IMR-90 (cell line): ENCODE measurements around the gene PCDHB15. TPM values are rescaled to one million over a fixed set of nuclear protein-coding genes. Genes with fewer than 3 reads are reported as not detected.

Experiments used
- ATAC-seq: fragments of 200-7000 bp; cut with Tn5 transposase; 2 replicates; pipeline ENCODE4 v1.9.1; 2020; ENCODE audit warnings: low read depth, mild to moderate bottlenecking, moderate library complexity
- BruUV-seq: library from RNA; stranded (reverse); fragments of 400-500 nt; replicated peaks from 2 replicates; lab custom pipeline; 2021; lab: Mats Ljungman, UMichigan
- CTCF ChIA-PET: fragments of 300-600 bp; formaldehyde crosslinking; extraction: SDS; loops from one replicate; lab custom pipeline; 2021; ENCODE audit warnings: antibody characterized with exemption; lab: Yijun Ruan, JAX
- POLR2A ChIA-PET: fragments of 300-600 bp; sonication (Branson Sonifier 250); formaldehyde crosslinking; loops from one replicate; lab custom pipeline; 2022; ENCODE audit warnings: antibody characterized with exemption; ENCODE audit not compliant: unreplicated experiment; lab: Charles Lee
- DNase-seq: peaks from one replicate; pipeline ENCODE4 v3.0.0; 2013
- H2AFZ ChIP-seq: replicated peaks from 2 replicates; pipeline ENCODE3; 2013; ENCODE audit warnings: low read length, mild to moderate bottlenecking; ENCODE audit not compliant: poor library complexity
- H2AK5ac ChIP-seq: 2 replicates; pipeline ENCODE4 v1.6.1; 2013; ENCODE audit warnings: low read depth, low read length, inconsistent platforms
- H2AK9ac ChIP-seq: replicated peaks from 2 replicates; pipeline ENCODE3; 2013; ENCODE audit warnings: mild to moderate bottlenecking, low read depth, low read length, moderate library complexity; ENCODE audit not compliant: poor library complexity
- H2BK120ac ChIP-seq: 2 replicates; pipeline ENCODE4 v1.6.1; 2013; ENCODE audit warnings: low read depth, low read length, inconsistent platforms
- H2BK15ac ChIP-seq: 3 replicates; pipeline ENCODE4 v1.6.1; 2013; ENCODE audit warnings: low read depth, low read length, inconsistent platforms
- H2BK20ac ChIP-seq: 2 replicates; pipeline ENCODE4 v1.6.1; 2013; ENCODE audit warnings: low read depth, mild to moderate bottlenecking, inconsistent platforms, low read length, moderate library complexity
- H2BK5ac ChIP-seq: 2 replicates; pipeline ENCODE4 v1.6.1; 2013; ENCODE audit warnings: mild to moderate bottlenecking, low read depth, low read length, inconsistent platforms; ENCODE audit not compliant: poor library complexity, severe bottlenecking
- H3K14ac ChIP-seq: replicated peaks from 2 replicates; pipeline ENCODE4 v1.6.1; 2013; ENCODE audit warnings: low read depth, low read length, inconsistent platforms
- H3K18ac ChIP-seq: 2 replicates; pipeline ENCODE4 v1.6.1; 2013; ENCODE audit warnings: low read depth, low read length, control low read depth
- H3K23ac ChIP-seq: 2 replicates; pipeline ENCODE4 v1.6.1; 2013; ENCODE audit warnings: low read depth, low read length, inconsistent platforms
- H3K27ac ChIP-seq: 2 replicates; pipeline ENCODE4 v1.5.1; 2013; ENCODE audit warnings: mild to moderate bottlenecking, control low read depth, low read length; ENCODE audit not compliant: insufficient read depth
- H3K27me3 ChIP-seq: 2 replicates; pipeline ENCODE4 v1.6.1; 2013; ENCODE audit warnings: low read length; ENCODE audit not compliant: control insufficient read depth, insufficient read depth
- H3K36me3 ChIP-seq: 2 replicates; pipeline ENCODE4 v1.6.1; 2013; ENCODE audit warnings: low read length, mixed read lengths; ENCODE audit not compliant: control insufficient read depth, insufficient read depth
- H3K4ac ChIP-seq: 2 replicates; pipeline ENCODE4 v1.6.1; 2013; ENCODE audit warnings: low read depth, low read length, inconsistent platforms
- H3K4me1 ChIP-seq: 2 replicates; pipeline ENCODE4 v1.6.1; 2013; ENCODE audit warnings: low read length, mixed read lengths; ENCODE audit not compliant: control insufficient read depth, insufficient read depth
- H3K4me2 ChIP-seq: 2 replicates; pipeline ENCODE4 v1.6.1; 2013; ENCODE audit warnings: low read depth, mild to moderate bottlenecking, control low read depth, low read length, moderate library complexity
- H3K4me3 ChIP-seq: 2 replicates; pipeline ENCODE4 v1.5.1; 2013; ENCODE audit warnings: low read depth, mild to moderate bottlenecking, control low read depth, low read length, moderate library complexity; ENCODE audit not compliant: insufficient read depth
- H3K56ac ChIP-seq: 2 replicates; pipeline ENCODE4 v1.6.1; 2013; ENCODE audit warnings: low read length, inconsistent platforms; ENCODE audit not compliant: insufficient read depth; ENCODE audit errors: extremely low read depth
- H3K79me1 ChIP-seq, 2 experiments: 2 replicates each; pipeline ENCODE4 v1.6.1; 2013; ENCODE audit warnings: low read length in 2 of 2, inconsistent platforms in 1 of 2, low read depth in 1 of 2
- H3K9ac ChIP-seq: 2 replicates; pipeline ENCODE4 v1.6.1; 2013; ENCODE audit warnings: low read depth, low read length, control low read depth
- H3K9me1 ChIP-seq: 2 replicates; pipeline ENCODE4 v1.6.1; 2013; ENCODE audit warnings: low read length, inconsistent platforms; ENCODE audit not compliant: insufficient read depth
- H3K9me3 ChIP-seq: 2 replicates; pipeline ENCODE4 v1.6.1; 2013; ENCODE audit warnings: low read length; ENCODE audit not compliant: control insufficient read depth, insufficient read depth
- H4K20me1 ChIP-seq: 2 replicates; pipeline ENCODE4 v1.6.1; 2013; ENCODE audit warnings: low read length, inconsistent platforms; ENCODE audit not compliant: insufficient read depth
- H4K5ac ChIP-seq: 2 replicates; pipeline ENCODE4 v1.6.1; 2013; ENCODE audit warnings: mild to moderate bottlenecking, low read depth, low read length, control low read depth
- H4K8ac ChIP-seq, 2 experiments: 2 replicates each; pipeline ENCODE4 v1.6.1; 2013; ENCODE audit warnings: low read depth in 2 of 2, low read length in 2 of 2, control low read depth in 1 of 2, inconsistent platforms in 1 of 2
- H4K91ac ChIP-seq: 2 replicates; pipeline ENCODE4 v1.6.1; 2013; ENCODE audit warnings: low read depth, low read length, inconsistent platforms; ENCODE audit not compliant: insufficient read depth
- CEBPB ChIP-seq: IDR thresholded peaks from 2 replicates; pipeline ENCODE4 v1.6.1; 2012; ENCODE audit warnings: low read depth, low read length, improper control_type of control experiment
- CTCF ChIP-seq: conservative IDR thresholded peaks from 2 replicates; pipeline ENCODE4 v1.5.1; 2012; ENCODE audit warnings: mild to moderate bottlenecking, low read depth, low read length, improper control_type of control experiment
- ELK1 ChIP-seq: fragments of 150-350 bp; IDR thresholded peaks from 2 replicates; pipeline ENCODE4 v1.6.1; 2016; ENCODE audit warnings: low read depth, mild to moderate bottlenecking, low read length, moderate library complexity, borderline replicate concordance
- FOS ChIP-seq: fragments of 150-350 bp; IDR thresholded peaks from 2 replicates; pipeline ENCODE4 v1.6.1; 2016; ENCODE audit warnings: low read depth, low read length
- MXI1 ChIP-seq: IDR thresholded peaks from 2 replicates; pipeline ENCODE4 v1.6.1; 2012; ENCODE audit warnings: low read depth, mild to moderate bottlenecking, low read length, moderate library complexity, borderline replicate concordance
- NFE2L2 ChIP-seq: fragments of 150-350 bp; IDR thresholded peaks from 2 replicates; pipeline ENCODE4 v1.6.1; 2016; ENCODE audit warnings: low read depth, mild to moderate bottlenecking, low read length
- POLR2A ChIP-seq: IDR thresholded peaks from 2 replicates; pipeline ENCODE4 v1.6.1; 2012; ENCODE audit warnings: mild to moderate bottlenecking, low read depth, low read length
- RAD21 ChIP-seq: IDR thresholded peaks from 2 replicates; pipeline ENCODE4 v1.6.1; 2012; ENCODE audit warnings: low read length, improper control_type of control experiment
- SMC3 ChIP-seq: fragments of 150-350 bp; IDR thresholded peaks from 2 replicates; pipeline ENCODE4 v1.6.1; 2016; ENCODE audit warnings: low read depth, mild to moderate bottlenecking, antibody characterized with exemption, low read length, moderate library complexity
- WGBS, 2 experiments: methylation state at CpG; one replicate each; pipeline versions ENCODE4 v1.1.5 to v1.1.7; 2013; ENCODE audit warnings: missing lambda C conversion rate in 2 of 2; ENCODE audit not compliant: insufficient read length in 1 of 2; ENCODE audit errors: extremely low coverage in 2 of 2; 5-methylcytosine and 5-hydroxymethylcytosine counted together
- dilution Hi-C: fragments of 300-500 bp; cut with HindIII; formaldehyde crosslinking; loops from one replicate; pipeline ENCODE4 v1.14.3; 2018; ENCODE audit warnings: low sequenced_read_pairs; ENCODE audit not compliant: unreplicated experiment
- in situ Hi-C: fragments of 300-500 bp; cut with MboI; formaldehyde crosslinking; loops from 3 replicates; pipeline ENCODE4 v1.14.3; 2019; ENCODE audit warnings: low sequenced_read_pairs, inconsistent platforms, mixed read lengths
- intact Hi-C: fragments of 100-400 bp; cut with micrococcal nuclease; formaldehyde crosslinking; loops from 2 replicates; pipeline ENCODE4 v1.10.0; 2022
- polyA plus RNA-seq, 3 experiments: library from polyadenylated mRNA; depleted of rRNA; stranded (reverse); fragments of >200 nt; gene quantifications; 2 replicates each; pipeline ENCODE4 v1.2.3, GENCODE V29; 2012; ENCODE audit warnings: low replicate concordance in 1 of 3
- total RNA-seq: library from RNA; depleted of rRNA; stranded (reverse); fragments of >200 nt; gene quantifications from 2 replicates; pipeline ENCODE4 v1.2.3, GENCODE V29; 2012

Gene PCDHB15
- total and polyA plus RNA-seq, 2 of the 4 experiments (the other 2 are of a cell fraction): 0.17 to 0.18 TPM

GRCh38 chr5:141223112-141223783 is 21.9 kb upstream of the PCDHB15 start, which contains the start of gene PCDHB14:
TSS of gene PCDHB14 (plus strand) at chr5:141223343. CDS start at chr5:141223506, 163 bp downstream.
- CTCF ChIA-PET: interaction anchor here (0.6 to 2.4 kb wide), 5 partner anchors 148 to 341 kb away, joined by 3 to 8 read pairs (median 4); no protein-coding TSS in a partner anchor
- Histone ChIP-seq H3K9me3 (peaks cover 22% of the 10 kb centered on the region), H4K5ac (no peak within 1 kb of the TSS), H3K18ac (no peak within 1 kb of the TSS), H3K9ac (peak within 1 kb of the TSS; percentile 68; the same call in 1 of the 2 replicates), H3K9me1 (no peaks in the 10 kb centered on the region), H3K79me1 (no peaks in the 10 kb centered on the region), H2AK9ac (no peak within 1 kb of the TSS), H3K23ac (no peak within 1 kb of the TSS), H2BK15ac (no peak within 1 kb of the TSS), H2BK120ac (no peak within 1 kb of the TSS), H3K14ac (no peak within 1 kb of the TSS), H3K56ac (no peak within 1 kb of the TSS), H4K91ac (no peak within 1 kb of the TSS), H4K8ac (no peak within 1 kb of the TSS), H3K27me3 (no peaks in the 10 kb centered on the region), H2AK5ac (no peak within 1 kb of the TSS), H3K36me3 (no peaks in the 10 kb centered on the region), H2BK5ac (no peak within 1 kb of the TSS), H3K27ac (no peak within 1 kb of the TSS), H3K4ac (no peak within 1 kb of the TSS), H3K4me1 (no peaks in the 10 kb centered on the region), H4K20me1 (no peaks in the 10 kb centered on the region), H3K4me2 (peak within 1 kb of the TSS; percentile 77), H2BK20ac (no peak within 1 kb of the TSS), H3K4me3 (peak within 1 kb of the TSS; percentile 48), H2AFZ (no peak within 1 kb of the TSS)
- WGBS, 2 experiments: 0% methylated on average over 1 of the region's 15 CpGs; no CpG with 5 or more reads in 1 of the 2 experiments
- in situ Hi-C loops (no loop called here), dilution Hi-C loops (no loop called here), intact Hi-C loops (loop anchor here (1.0 kb wide), 1 partner anchor 341 kb away; no protein-coding TSS in a partner anchor)
- DNase-seq: peak; percentile 20
- no TSS peak for BruUV-seq
- TF ChIP-seq MXI1 (no peak), RAD21 (peak; percentile 33), SMC3 (no peak), POLR2A (no peak), NFE2L2 (no peak), CEBPB (no peak), ELK1 (no peak), CTCF (peak; percentile 34), FOS (no peak)
- peak; percentile 69 for ATAC-seq
- POLR2A ChIA-PET: no interaction called here
